IMR-90 (cell line): ENCODE data around the gene AK3. TPM values are rescaled to one million over a fixed set of nuclear protein-coding genes. Genes with fewer than 3 reads are reported as not detected.

ENCODE experiments used
- ATAC-seq: fragments of 200-7000 bp; cut with Tn5 transposase; 2 replicates; pipeline ENCODE4 v1.9.1; 2020; ENCODE audit warnings: low read depth, mild to moderate bottlenecking, moderate library complexity
- BruUV-seq: library from RNA; stranded (reverse); fragments of 400-500 nt; replicated peaks from 2 replicates; lab custom pipeline; 2021; lab: Mats Ljungman, UMichigan
- CTCF ChIA-PET: fragments of 300-600 bp; formaldehyde crosslinking; extraction: SDS; loops from one replicate; lab custom pipeline; 2021; ENCODE audit warnings: antibody characterized with exemption; lab: Yijun Ruan, JAX
- POLR2A ChIA-PET: fragments of 300-600 bp; sonication (Branson Sonifier 250); formaldehyde crosslinking; loops from one replicate; lab custom pipeline; 2022; ENCODE audit warnings: antibody characterized with exemption; ENCODE audit not compliant: unreplicated experiment; lab: Charles Lee
- DNase-seq: peaks from one replicate; pipeline ENCODE4 v3.0.0; 2013
- H2AFZ ChIP-seq: replicated peaks from 2 replicates; pipeline ENCODE3; 2013; ENCODE audit warnings: low read length, mild to moderate bottlenecking; ENCODE audit not compliant: poor library complexity
- H2AK5ac ChIP-seq: 2 replicates; pipeline ENCODE4 v1.6.1; 2013; ENCODE audit warnings: low read depth, low read length, inconsistent platforms
- H2AK9ac ChIP-seq: replicated peaks from 2 replicates; pipeline ENCODE3; 2013; ENCODE audit warnings: mild to moderate bottlenecking, low read depth, low read length, moderate library complexity; ENCODE audit not compliant: poor library complexity
- H2BK120ac ChIP-seq: 2 replicates; pipeline ENCODE4 v1.6.1; 2013; ENCODE audit warnings: low read depth, low read length, inconsistent platforms
- H2BK15ac ChIP-seq: 3 replicates; pipeline ENCODE4 v1.6.1; 2013; ENCODE audit warnings: low read depth, low read length, inconsistent platforms
- H2BK20ac ChIP-seq: 2 replicates; pipeline ENCODE4 v1.6.1; 2013; ENCODE audit warnings: low read depth, mild to moderate bottlenecking, inconsistent platforms, low read length, moderate library complexity
- H2BK5ac ChIP-seq: 2 replicates; pipeline ENCODE4 v1.6.1; 2013; ENCODE audit warnings: mild to moderate bottlenecking, low read depth, low read length, inconsistent platforms; ENCODE audit not compliant: poor library complexity, severe bottlenecking
- H3K14ac ChIP-seq: replicated peaks from 2 replicates; pipeline ENCODE4 v1.6.1; 2013; ENCODE audit warnings: low read depth, low read length, inconsistent platforms
- H3K18ac ChIP-seq: 2 replicates; pipeline ENCODE4 v1.6.1; 2013; ENCODE audit warnings: low read depth, low read length, control low read depth
- H3K23ac ChIP-seq: 2 replicates; pipeline ENCODE4 v1.6.1; 2013; ENCODE audit warnings: low read depth, low read length, inconsistent platforms
- H3K27ac ChIP-seq: 2 replicates; pipeline ENCODE4 v1.5.1; 2013; ENCODE audit warnings: mild to moderate bottlenecking, control low read depth, low read length; ENCODE audit not compliant: insufficient read depth
- H3K27me3 ChIP-seq: 2 replicates; pipeline ENCODE4 v1.6.1; 2013; ENCODE audit warnings: low read length; ENCODE audit not compliant: control insufficient read depth, insufficient read depth
- H3K36me3 ChIP-seq: 2 replicates; pipeline ENCODE4 v1.6.1; 2013; ENCODE audit warnings: low read length, mixed read lengths; ENCODE audit not compliant: control insufficient read depth, insufficient read depth
- H3K4ac ChIP-seq: 2 replicates; pipeline ENCODE4 v1.6.1; 2013; ENCODE audit warnings: low read depth, low read length, inconsistent platforms
- H3K4me1 ChIP-seq: 2 replicates; pipeline ENCODE4 v1.6.1; 2013; ENCODE audit warnings: low read length, mixed read lengths; ENCODE audit not compliant: control insufficient read depth, insufficient read depth
- H3K4me2 ChIP-seq: 2 replicates; pipeline ENCODE4 v1.6.1; 2013; ENCODE audit warnings: low read depth, mild to moderate bottlenecking, control low read depth, low read length, moderate library complexity
- H3K4me3 ChIP-seq: 2 replicates; pipeline ENCODE4 v1.5.1; 2013; ENCODE audit warnings: low read depth, mild to moderate bottlenecking, control low read depth, low read length, moderate library complexity; ENCODE audit not compliant: insufficient read depth
- H3K56ac ChIP-seq: 2 replicates; pipeline ENCODE4 v1.6.1; 2013; ENCODE audit warnings: low read length, inconsistent platforms; ENCODE audit not compliant: insufficient read depth; ENCODE audit errors: extremely low read depth
- H3K79me1 ChIP-seq, 2 experiments: 2 replicates each; pipeline ENCODE4 v1.6.1; 2013; ENCODE audit warnings: low read length in 2 of 2, inconsistent platforms in 1 of 2, low read depth in 1 of 2
- H3K9ac ChIP-seq: 2 replicates; pipeline ENCODE4 v1.6.1; 2013; ENCODE audit warnings: low read depth, low read length, control low read depth
- H3K9me1 ChIP-seq: 2 replicates; pipeline ENCODE4 v1.6.1; 2013; ENCODE audit warnings: low read length, inconsistent platforms; ENCODE audit not compliant: insufficient read depth
- H3K9me3 ChIP-seq: 2 replicates; pipeline ENCODE4 v1.6.1; 2013; ENCODE audit warnings: low read length; ENCODE audit not compliant: control insufficient read depth, insufficient read depth
- H4K20me1 ChIP-seq: 2 replicates; pipeline ENCODE4 v1.6.1; 2013; ENCODE audit warnings: low read length, inconsistent platforms; ENCODE audit not compliant: insufficient read depth
- H4K5ac ChIP-seq: 2 replicates; pipeline ENCODE4 v1.6.1; 2013; ENCODE audit warnings: mild to moderate bottlenecking, low read depth, low read length, control low read depth
- H4K8ac ChIP-seq, 2 experiments: 2 replicates each; pipeline ENCODE4 v1.6.1; 2013; ENCODE audit warnings: low read depth in 2 of 2, low read length in 2 of 2, control low read depth in 1 of 2, inconsistent platforms in 1 of 2
- H4K91ac ChIP-seq: 2 replicates; pipeline ENCODE4 v1.6.1; 2013; ENCODE audit warnings: low read depth, low read length, inconsistent platforms; ENCODE audit not compliant: insufficient read depth
- BHLHE40 ChIP-seq: fragments of 150-350 bp; IDR thresholded peaks from 2 replicates; pipeline ENCODE4 v1.6.1; 2016; ENCODE audit warnings: mild to moderate bottlenecking, low read depth, low read length
- CEBPB ChIP-seq: IDR thresholded peaks from 2 replicates; pipeline ENCODE4 v1.6.1; 2012; ENCODE audit warnings: low read depth, low read length, improper control_type of control experiment
- CHD1 ChIP-seq: IDR thresholded peaks from 2 replicates; pipeline ENCODE4 v1.6.1; 2012; ENCODE audit warnings: low read depth, low read length, improper control_type of control experiment
- ELK1 ChIP-seq: fragments of 150-350 bp; IDR thresholded peaks from 2 replicates; pipeline ENCODE4 v1.6.1; 2016; ENCODE audit warnings: low read depth, mild to moderate bottlenecking, low read length, moderate library complexity, borderline replicate concordance
- FOS ChIP-seq: fragments of 150-350 bp; IDR thresholded peaks from 2 replicates; pipeline ENCODE4 v1.6.1; 2016; ENCODE audit warnings: low read depth, low read length
- MAFK ChIP-seq: IDR thresholded peaks from 2 replicates; pipeline ENCODE4 v1.6.1; 2012; ENCODE audit warnings: low read depth, low read length, improper control_type of control experiment
- MAZ ChIP-seq: IDR thresholded peaks from 2 replicates; pipeline ENCODE4 v1.6.1; 2012; ENCODE audit warnings: low read depth, mild to moderate bottlenecking, low read length, improper control_type of control experiment, moderate library complexity, borderline replicate concordance
- MXI1 ChIP-seq: IDR thresholded peaks from 2 replicates; pipeline ENCODE4 v1.6.1; 2012; ENCODE audit warnings: low read depth, mild to moderate bottlenecking, low read length, moderate library complexity, borderline replicate concordance
- NFE2L2 ChIP-seq: fragments of 150-350 bp; IDR thresholded peaks from 2 replicates; pipeline ENCODE4 v1.6.1; 2016; ENCODE audit warnings: low read depth, mild to moderate bottlenecking, low read length
- POLR2A ChIP-seq: IDR thresholded peaks from 2 replicates; pipeline ENCODE4 v1.6.1; 2012; ENCODE audit warnings: mild to moderate bottlenecking, low read depth, low read length
- RAD21 ChIP-seq: IDR thresholded peaks from 2 replicates; pipeline ENCODE4 v1.6.1; 2012; ENCODE audit warnings: low read length, improper control_type of control experiment
- RCOR1 ChIP-seq: IDR thresholded peaks from 2 replicates; pipeline ENCODE4 v1.6.1; 2012; ENCODE audit warnings: mild to moderate bottlenecking, low read length, improper control_type of control experiment; ENCODE audit not compliant: insufficient replicate concordance
- RFX5 ChIP-seq: IDR thresholded peaks from 2 replicates; pipeline ENCODE4 v1.8.0; 2012; ENCODE audit warnings: low read depth, mild to moderate bottlenecking, low read length, moderate library complexity
- SMC3 ChIP-seq: fragments of 150-350 bp; IDR thresholded peaks from 2 replicates; pipeline ENCODE4 v1.6.1; 2016; ENCODE audit warnings: low read depth, mild to moderate bottlenecking, antibody characterized with exemption, low read length, moderate library complexity
- USF2 ChIP-seq: fragments of 150-350 bp; IDR thresholded peaks from 2 replicates; pipeline ENCODE4 v1.6.1; 2017; ENCODE audit warnings: mild to moderate bottlenecking, antibody characterized with exemption, low read length, low read depth
- WGBS, 2 experiments: methylation state at CpG; one replicate each; pipeline versions ENCODE4 v1.1.5 to v1.1.7; 2013; ENCODE audit warnings: missing lambda C conversion rate in 2 of 2; ENCODE audit not compliant: insufficient read length in 1 of 2; ENCODE audit errors: extremely low coverage in 2 of 2; 5-methylcytosine and 5-hydroxymethylcytosine counted together
- dilution Hi-C: fragments of 300-500 bp; cut with HindIII; formaldehyde crosslinking; loops from one replicate; pipeline ENCODE4 v1.14.3; 2018; ENCODE audit warnings: low sequenced_read_pairs; ENCODE audit not compliant: unreplicated experiment
- in situ Hi-C: fragments of 300-500 bp; cut with MboI; formaldehyde crosslinking; loops from 3 replicates; pipeline ENCODE4 v1.14.3; 2019; ENCODE audit warnings: low sequenced_read_pairs, inconsistent platforms, mixed read lengths
- intact Hi-C: fragments of 100-400 bp; cut with micrococcal nuclease; formaldehyde crosslinking; loops from 2 replicates; pipeline ENCODE4 v1.10.0; 2022
- polyA plus RNA-seq, 3 experiments: library from polyadenylated mRNA; depleted of rRNA; stranded (reverse); fragments of >200 nt; gene quantifications; 2 replicates each; pipeline ENCODE4 v1.2.3, GENCODE V29; 2012; ENCODE audit warnings: low replicate concordance in 1 of 3
- total RNA-seq: library from RNA; depleted of rRNA; stranded (reverse); fragments of >200 nt; gene quantifications from 2 replicates; pipeline ENCODE4 v1.2.3, GENCODE V29; 2012
- TF ChIP-seq, protein P1 (sequence below): conservative IDR thresholded peaks from 2 replicates; pipeline ENCODE4 v1.5.1; 2012; ENCODE audit warnings: mild to moderate bottlenecking, low read depth, low read length, improper control_type of control experiment

Gene AK3
- total and polyA plus RNA-seq, 2 of the 4 experiments (the other 2 are of a cell fraction): 24.7 to 26.2 TPM

DNA sequence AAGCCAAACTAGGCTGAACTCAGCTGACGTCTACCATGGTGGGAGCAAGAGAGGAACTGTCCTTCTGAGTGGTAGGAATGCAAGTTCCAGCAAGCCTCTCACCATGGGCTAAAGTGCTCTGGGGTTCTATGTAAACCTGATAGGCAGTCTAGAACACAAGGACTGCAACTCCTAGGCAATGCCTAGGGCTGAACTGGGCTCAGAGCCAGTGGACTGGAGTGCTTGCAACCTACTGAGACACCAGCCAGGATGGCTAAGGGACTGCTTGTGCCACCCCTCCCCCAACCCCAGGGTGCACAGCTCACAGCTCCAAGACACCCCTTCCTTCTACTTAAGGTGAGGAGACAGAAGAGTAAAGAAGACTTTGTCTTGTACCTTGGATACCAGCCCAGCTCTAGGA, 39.6 kb upstream of the AK3 start:
- in situ Hi-C loops (no loop called here), dilution Hi-C loops (no loop called here), intact Hi-C loops (no loop called here)
- Histone ChIP-seq H2BK5ac (no peak overlapping the region), H3K14ac (no peak overlapping the region), H4K5ac (no peak overlapping the region), H2BK20ac (no peak overlapping the region), H3K4ac (no peak overlapping the region), H3K4me2 (no peak overlapping the region), H4K8ac (no peak overlapping the region), H4K20me1 (no peaks in the 10 kb centered on the region), H2AK9ac (no peak overlapping the region), H2BK15ac (no peak overlapping the region), H2AFZ (no peak overlapping the region), H3K18ac (no peak overlapping the region), H3K27ac (no peak overlapping the region), H3K79me1 (no peaks in the 10 kb centered on the region), H3K4me1 (no peaks in the 10 kb centered on the region), H3K23ac (no peak overlapping the region), H4K91ac (no peak overlapping the region), H3K9ac (no peak overlapping the region), H2AK5ac (no peak overlapping the region), H3K36me3 (no peaks in the 10 kb centered on the region), H3K56ac (no peak overlapping the region), H3K9me3 (no peaks in the 10 kb centered on the region), H3K4me3 (no peak overlapping the region), H2BK120ac (no peak overlapping the region), H3K27me3 (peaks cover 10% of the 10 kb centered on the region), H3K9me1 (no peaks in the 10 kb centered on the region)
- ChIA-PET CTCF (interaction anchor here (1.0 kb wide), 1 partner anchor 21 kb away, joined by 3 read pairs; no protein-coding TSS in a partner anchor), POLR2A (no interaction called here)
- no peak for ATAC-seq
- WGBS, 2 experiments: 80% methylated on average over 1 of the region's 1 CpG; no CpG with 5 or more reads in 1 of the 2 experiments
- BruUV-seq: no TSS peak
- DNase-seq: no peak
- TF ChIP-seq CEBPB: no peak
- TF ChIP-seq POLR2A: no peak
- no peak for TF ChIP-seq USF2
- TF ChIP-seq, protein P1, sequence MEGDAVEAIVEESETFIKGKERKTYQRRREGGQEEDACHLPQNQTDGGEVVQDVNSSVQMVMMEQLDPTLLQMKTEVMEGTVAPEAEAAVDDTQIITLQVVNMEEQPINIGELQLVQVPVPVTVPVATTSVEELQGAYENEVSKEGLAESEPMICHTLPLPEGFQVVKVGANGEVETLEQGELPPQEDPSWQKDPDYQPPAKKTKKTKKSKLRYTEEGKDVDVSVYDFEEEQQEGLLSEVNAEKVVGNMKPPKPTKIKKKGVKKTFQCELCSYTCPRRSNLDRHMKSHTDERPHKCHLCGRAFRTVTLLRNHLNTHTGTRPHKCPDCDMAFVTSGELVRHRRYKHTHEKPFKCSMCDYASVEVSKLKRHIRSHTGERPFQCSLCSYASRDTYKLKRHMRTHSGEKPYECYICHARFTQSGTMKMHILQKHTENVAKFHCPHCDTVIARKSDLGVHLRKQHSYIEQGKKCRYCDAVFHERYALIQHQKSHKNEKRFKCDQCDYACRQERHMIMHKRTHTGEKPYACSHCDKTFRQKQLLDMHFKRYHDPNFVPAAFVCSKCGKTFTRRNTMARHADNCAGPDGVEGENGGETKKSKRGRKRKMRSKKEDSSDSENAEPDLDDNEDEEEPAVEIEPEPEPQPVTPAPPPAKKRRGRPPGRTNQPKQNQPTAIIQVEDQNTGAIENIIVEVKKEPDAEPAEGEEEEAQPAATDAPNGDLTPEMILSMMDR: no peak
- no peak for TF ChIP-seq BHLHE40
- TF ChIP-seq NFE2L2: no peak
- no peak for TF ChIP-seq CHD1
- no peak for TF ChIP-seq SMC3
- no peak for TF ChIP-seq ELK1
- TF ChIP-seq FOS: no peak
- no peak for TF ChIP-seq RAD21
- TF ChIP-seq MXI1: no peak
- TF ChIP-seq MAFK: no peak
- TF ChIP-seq RCOR1: no peak
- no peak for TF ChIP-seq RFX5
- no peak for TF ChIP-seq MAZ
